ENCODE results near the gene HAUS6. TPM values are rescaled to one million over a fixed set of nuclear protein-coding genes. Genes with fewer than 3 reads are reported as not detected.

The HAUS6 gene
- total and polyA plus RNA-seq, 2 of the 8 experiments (the other 6 are each of a cell fraction or from before 2014, with no cell fraction given): 11.7 to 52.4 TPM

DNA sequence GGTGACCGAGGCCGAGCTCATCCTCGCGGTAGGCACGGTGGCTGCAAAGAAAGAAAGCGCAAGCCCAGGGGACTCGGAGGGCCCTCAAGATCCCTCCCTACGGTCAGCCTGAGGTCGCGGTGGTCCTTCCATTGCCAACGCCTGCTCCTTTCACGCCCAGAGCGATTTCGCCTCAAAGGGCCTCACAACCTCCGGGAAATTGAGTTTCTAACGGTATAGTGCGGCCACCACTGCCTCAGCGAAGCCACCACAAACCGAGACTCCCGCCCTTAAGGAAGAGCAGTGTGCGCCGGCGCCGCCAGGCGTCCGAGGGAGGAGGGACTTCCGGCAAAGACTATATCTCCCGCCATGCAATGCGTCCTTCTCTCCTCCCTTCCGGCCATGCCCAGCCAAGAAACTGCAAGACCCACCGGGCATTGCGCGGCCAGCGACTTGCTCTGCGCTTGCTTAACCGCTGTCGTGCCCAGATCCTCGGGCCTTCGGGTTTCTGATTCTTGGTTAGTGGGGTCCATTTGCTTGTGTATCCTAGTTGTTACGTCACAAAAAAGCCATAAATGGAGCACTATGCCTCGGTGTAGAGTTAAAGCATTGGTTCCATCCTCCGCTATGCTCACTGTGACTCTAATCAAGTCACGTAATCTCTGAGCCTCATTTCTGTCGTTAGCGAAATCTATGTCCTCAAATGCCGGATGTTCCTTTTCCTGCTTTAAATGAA, at the start of gene HAUS6 (continued):
- TF ChIP-seq SIN3A (conservative IDR thresholded peaks at IDR 0.05 in 1 of 2, IDR thresholded peaks at IDR 0.05 in 1 of 2; ENCODE audit: low read depth in 1 of 2, low read length in 2 of 2) (peak in 1 of 2 experiments; percentile 47; a peak in 1 of 4 replicates), NANOG (IDR thresholded peaks at IDR 0.05; ENCODE audit: insufficient read depth, low read depth, low read length, poor library complexity, severe bottlenecking) (no peak), RXRA (IDR thresholded peaks at IDR 0.05; ENCODE audit: insufficient read depth, low read depth, low read length) (no peak), ASH2L (IDR thresholded peaks at IDR 0.05; ENCODE audit: low read length) (peak; percentile 95), MAFK (IDR thresholded peaks at IDR 0.05; ENCODE audit: low read depth, low read length) (no peak), SP2 (IDR thresholded peaks at IDR 0.05; ENCODE audit: low read length) (peak; percentile 6; the same call in 1 of the 2 replicates), TAF7 (optimal IDR thresholded peaks at IDR 0.05; ENCODE audit: borderline replicate concordance, low read depth, low read length) (no peak), CTBP2 (IDR thresholded peaks at IDR 0.05; ENCODE audit: borderline replicate concordance, insufficient read depth, insufficient read length, low read length) (no peak)
- TF ChIP-seq, protein P1, sequence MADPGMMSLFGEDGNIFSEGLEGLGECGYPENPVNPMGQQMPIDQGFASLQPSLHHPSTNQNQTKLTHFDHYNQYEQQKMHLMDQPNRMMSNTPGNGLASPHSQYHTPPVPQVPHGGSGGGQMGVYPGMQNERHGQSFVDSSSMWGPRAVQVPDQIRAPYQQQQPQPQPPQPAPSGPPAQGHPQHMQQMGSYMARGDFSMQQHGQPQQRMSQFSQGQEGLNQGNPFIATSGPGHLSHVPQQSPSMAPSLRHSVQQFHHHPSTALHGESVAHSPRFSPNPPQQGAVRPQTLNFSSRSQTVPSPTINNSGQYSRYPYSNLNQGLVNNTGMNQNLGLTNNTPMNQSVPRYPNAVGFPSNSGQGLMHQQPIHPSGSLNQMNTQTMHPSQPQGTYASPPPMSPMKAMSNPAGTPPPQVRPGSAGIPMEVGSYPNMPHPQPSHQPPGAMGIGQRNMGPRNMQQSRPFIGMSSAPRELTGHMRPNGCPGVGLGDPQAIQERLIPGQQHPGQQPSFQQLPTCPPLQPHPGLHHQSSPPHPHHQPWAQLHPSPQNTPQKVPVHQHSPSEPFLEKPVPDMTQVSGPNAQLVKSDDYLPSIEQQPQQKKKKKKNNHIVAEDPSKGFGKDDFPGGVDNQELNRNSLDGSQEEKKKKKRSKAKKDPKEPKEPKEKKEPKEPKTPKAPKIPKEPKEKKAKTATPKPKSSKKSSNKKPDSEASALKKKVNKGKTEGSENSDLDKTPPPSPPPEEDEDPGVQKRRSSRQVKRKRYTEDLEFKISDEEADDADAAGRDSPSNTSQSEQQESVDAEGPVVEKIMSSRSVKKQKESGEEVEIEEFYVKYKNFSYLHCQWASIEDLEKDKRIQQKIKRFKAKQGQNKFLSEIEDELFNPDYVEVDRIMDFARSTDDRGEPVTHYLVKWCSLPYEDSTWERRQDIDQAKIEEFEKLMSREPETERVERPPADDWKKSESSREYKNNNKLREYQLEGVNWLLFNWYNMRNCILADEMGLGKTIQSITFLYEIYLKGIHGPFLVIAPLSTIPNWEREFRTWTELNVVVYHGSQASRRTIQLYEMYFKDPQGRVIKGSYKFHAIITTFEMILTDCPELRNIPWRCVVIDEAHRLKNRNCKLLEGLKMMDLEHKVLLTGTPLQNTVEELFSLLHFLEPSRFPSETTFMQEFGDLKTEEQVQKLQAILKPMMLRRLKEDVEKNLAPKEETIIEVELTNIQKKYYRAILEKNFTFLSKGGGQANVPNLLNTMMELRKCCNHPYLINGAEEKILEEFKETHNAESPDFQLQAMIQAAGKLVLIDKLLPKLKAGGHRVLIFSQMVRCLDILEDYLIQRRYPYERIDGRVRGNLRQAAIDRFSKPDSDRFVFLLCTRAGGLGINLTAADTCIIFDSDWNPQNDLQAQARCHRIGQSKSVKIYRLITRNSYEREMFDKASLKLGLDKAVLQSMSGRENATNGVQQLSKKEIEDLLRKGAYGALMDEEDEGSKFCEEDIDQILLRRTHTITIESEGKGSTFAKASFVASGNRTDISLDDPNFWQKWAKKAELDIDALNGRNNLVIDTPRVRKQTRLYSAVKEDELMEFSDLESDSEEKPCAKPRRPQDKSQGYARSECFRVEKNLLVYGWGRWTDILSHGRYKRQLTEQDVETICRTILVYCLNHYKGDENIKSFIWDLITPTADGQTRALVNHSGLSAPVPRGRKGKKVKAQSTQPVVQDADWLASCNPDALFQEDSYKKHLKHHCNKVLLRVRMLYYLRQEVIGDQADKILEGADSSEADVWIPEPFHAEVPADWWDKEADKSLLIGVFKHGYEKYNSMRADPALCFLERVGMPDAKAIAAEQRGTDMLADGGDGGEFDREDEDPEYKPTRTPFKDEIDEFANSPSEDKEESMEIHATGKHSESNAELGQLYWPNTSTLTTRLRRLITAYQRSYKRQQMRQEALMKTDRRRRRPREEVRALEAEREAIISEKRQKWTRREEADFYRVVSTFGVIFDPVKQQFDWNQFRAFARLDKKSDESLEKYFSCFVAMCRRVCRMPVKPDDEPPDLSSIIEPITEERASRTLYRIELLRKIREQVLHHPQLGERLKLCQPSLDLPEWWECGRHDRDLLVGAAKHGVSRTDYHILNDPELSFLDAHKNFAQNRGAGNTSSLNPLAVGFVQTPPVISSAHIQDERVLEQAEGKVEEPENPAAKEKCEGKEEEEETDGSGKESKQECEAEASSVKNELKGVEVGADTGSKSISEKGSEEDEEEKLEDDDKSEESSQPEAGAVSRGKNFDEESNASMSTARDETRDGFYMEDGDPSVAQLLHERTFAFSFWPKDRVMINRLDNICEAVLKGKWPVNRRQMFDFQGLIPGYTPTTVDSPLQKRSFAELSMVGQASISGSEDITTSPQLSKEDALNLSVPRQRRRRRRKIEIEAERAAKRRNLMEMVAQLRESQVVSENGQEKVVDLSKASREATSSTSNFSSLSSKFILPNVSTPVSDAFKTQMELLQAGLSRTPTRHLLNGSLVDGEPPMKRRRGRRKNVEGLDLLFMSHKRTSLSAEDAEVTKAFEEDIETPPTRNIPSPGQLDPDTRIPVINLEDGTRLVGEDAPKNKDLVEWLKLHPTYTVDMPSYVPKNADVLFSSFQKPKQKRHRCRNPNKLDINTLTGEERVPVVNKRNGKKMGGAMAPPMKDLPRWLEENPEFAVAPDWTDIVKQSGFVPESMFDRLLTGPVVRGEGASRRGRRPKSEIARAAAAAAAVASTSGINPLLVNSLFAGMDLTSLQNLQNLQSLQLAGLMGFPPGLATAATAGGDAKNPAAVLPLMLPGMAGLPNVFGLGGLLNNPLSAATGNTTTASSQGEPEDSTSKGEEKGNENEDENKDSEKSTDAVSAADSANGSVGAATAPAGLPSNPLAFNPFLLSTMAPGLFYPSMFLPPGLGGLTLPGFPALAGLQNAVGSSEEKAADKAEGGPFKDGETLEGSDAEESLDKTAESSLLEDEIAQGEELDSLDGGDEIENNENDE (IDR thresholded peaks at IDR 0.05; ENCODE audit: insufficient replicate concordance, low read length): no peak
